ENCODE results near the gene PLXNA3. TPM values are rescaled to one million over a fixed set of nuclear protein-coding genes. Genes with fewer than 3 reads are reported as not detected.
A peak's percentile ranks its signal among the peaks of the same experiment; 100 is the strongest.

The PLXNA3 gene
- total and polyA plus RNA-seq, 2 experiments from 2014 or later = 2.7 to 5.4 TPM

- no peak for TF ChIP-seq CTCF (conservative IDR thresholded peaks at IDR 0.05; ENCODE audit: low read depth in 2 of 2)
- no peak for TF ChIP-seq JUNB (IDR thresholded peaks at IDR 0.05; ENCODE audit: unreplicated experiment)
- TF ChIP-seq ZNF462 (CRISPR knock-in tag; IDR thresholded peaks at IDR 0.05) = no peak
Observed at GRCh38 chrX:154490021-154490413, 31.9 kb downstream of the PLXNA3 start (continued).

- H3K4me1 ChIP-seq (ENCODE audit: insufficient read depth) = no peaks in the 10 kb centered on the region
- no peak within 1 kb of the TSS; the same call in 1 of the 2 replicates for H2AFZ ChIP-seq
- no peaks in the 10 kb centered on the region for H3K27me3 ChIP-seq (ENCODE audit: insufficient read depth)
- peak within 1 kb of the TSS; percentile 90; the same call in 1 of the 2 replicates for H3K27ac ChIP-seq (ENCODE audit: low read depth)
- no peaks in the 10 kb centered on the region for H3K9me2 ChIP-seq (ENCODE audit: insufficient read depth)
- H4K20me1 ChIP-seq (replicated peaks; ENCODE audit: insufficient read depth) = no peaks in the 10 kb centered on the region
- H3K9me3 Mint-ChIP-seq = no peaks in the 10 kb centered on the region
- H3K36me3 ChIP-seq (ENCODE audit: insufficient read depth) = no peaks in the 10 kb centered on the region
- DNase-seq (ENCODE audit: low spot score) = peak; percentile 89
- H3K4me2 ChIP-seq = peak within 1 kb of the TSS; percentile 79
- H3F3A ChIP-seq (replicated peaks; ENCODE audit: low read depth) = no peaks in the 10 kb centered on the region
- peak within 1 kb of the TSS; percentile 97 for H3K27ac Mint-ChIP-seq
- H3K79me2 ChIP-seq (replicated peaks; ENCODE audit: insufficient read depth) = no peaks in the 10 kb centered on the region
- H3K4me1 Mint-ChIP-seq = peaks cover 3% of the 10 kb centered on the region; the same call in 2 of the 3 replicates
- H3K4me3 ChIP-seq = peak within 1 kb of the TSS; percentile 59
- peaks cover 16% of the 10 kb centered on the region for H3K27me3 Mint-ChIP-seq (ENCODE audit: insufficient read depth, low read depth, poor library complexity)
- peak within 1 kb of the TSS; percentile 79 for H3K4me3 Mint-ChIP-seq
- ATAC-seq = peak; percentile 89
- no peaks in the 10 kb centered on the region; the same call in 2 of the 3 replicates for H3K36me3 Mint-ChIP-seq (ENCODE audit: low read depth)
- TF ChIP-seq CREB1 (CRISPR knock-in tag; IDR thresholded peaks at IDR 0.05; ENCODE audit: low read depth) (peak; percentile 82), EZH2 (IDR thresholded peaks at IDR 0.05; ENCODE audit: low read depth, unreplicated experiment) (no peak), JUNB (IDR thresholded peaks at IDR 0.05; ENCODE audit: unreplicated experiment) (no peak), POLR2AphosphoS5 (IDR thresholded peaks at IDR 0.05; ENCODE audit: low read depth) (peak; percentile 57), CTCF (conservative IDR thresholded peaks at IDR 0.05; ENCODE audit: low read depth in 2 of 2) (peak in 1 of 2 experiments; percentile 45; a peak in 2 of 4 replicates), ETS1 (IDR thresholded peaks at IDR 0.05) (no peak)
Observed at GRCh38 chrX:154490414-154491083, 32.5 kb downstream of the PLXNA3 start, which contains the start of gene SLC10A3. TSS of gene SLC10A3 (minus strand) at chrX:154490629. CDS start at chrX:154488940, 1,689 bp downstream.

Measured in GM23338 (cell line).